Neural progenitor cell (in vitro differentiated cells): Measurements from ENCODE around the gene RUNX3. TPM values are rescaled to one million over a fixed set of nuclear protein-coding genes. Genes with fewer than 3 reads are reported as not detected.

Experiments
- DNase-seq: peaks from one replicate; pipeline ENCODE4 v3.0.0-alpha.2; 2016; ENCODE audit warnings: low spot score
- H2AFZ ChIP-seq: fragments of 200-600 bp; sonication (generic); replicated peaks from 2 replicates; pipeline ENCODE4 v1.6.1; 2016; ENCODE audit warnings: antibody characterized with exemption
- H3F3A ChIP-seq: fragments of 200-600 bp; sonication (generic); 2 replicates; pipeline ENCODE4 v1.6.1; 2016; ENCODE audit warnings: antibody characterized with exemption, low read depth
- H3K27ac ChIP-seq: fragments of 200-600 bp; sonication (generic); 2 replicates; pipeline ENCODE4 v1.5.1; 2016; ENCODE audit warnings: mild to moderate bottlenecking
- H3K27me3 ChIP-seq: fragments of 200-600 bp; sonication (generic); 2 replicates; pipeline ENCODE4 v1.6.1; 2016; ENCODE audit warnings: mild to moderate bottlenecking, moderate library complexity
- H3K36me3 ChIP-seq: fragments of 200-600 bp; sonication (generic); 2 replicates; pipeline ENCODE4 v1.5.1; 2016
- H3K4me1 ChIP-seq: fragments of 200-600 bp; sonication (generic); 2 replicates; pipeline ENCODE4 v1.6.1; 2016; ENCODE audit warnings: mixed run types
- H3K4me2 ChIP-seq: fragments of 200-600 bp; sonication (generic); 2 replicates; pipeline ENCODE4 v1.6.1; 2016
- H3K4me3 ChIP-seq: fragments of 200-600 bp; sonication (generic); 2 replicates; pipeline ENCODE4 v1.5.1; 2016
- H3K79me2 ChIP-seq: fragments of 200-600 bp; sonication (generic); 2 replicates; pipeline ENCODE4 v1.6.1; 2016; ENCODE audit warnings: low read depth
- H3K9ac ChIP-seq: fragments of 200-600 bp; sonication (generic); 2 replicates; pipeline ENCODE4 v1.6.1; 2016
- H3K9me3 ChIP-seq: fragments of 200-600 bp; sonication (generic); 2 replicates; pipeline ENCODE4 v1.5.1; 2016; ENCODE audit warnings: low read depth
- H4K20me1 ChIP-seq: fragments of 200-600 bp; sonication (generic); 2 replicates; pipeline ENCODE4 v1.6.1; 2016; ENCODE audit warnings: low read depth
- H3K27ac Mint-ChIP-seq: 3 replicates; pipeline ENCODE4 v1.8.0; 2021; ENCODE audit warnings: mixed read lengths
- H3K27me3 Mint-ChIP-seq: 2 replicates; pipeline ENCODE4 v1.8.0; 2022; ENCODE audit warnings: low read depth, mild to moderate bottlenecking, inconsistent platforms, moderate library complexity, mixed read lengths; ENCODE audit not compliant: insufficient read depth
- H3K36me3 Mint-ChIP-seq: 3 replicates; pipeline ENCODE4 v1.8.0; 2021; ENCODE audit warnings: mixed read lengths
- H3K4me1 Mint-ChIP-seq: 3 replicates; pipeline ENCODE4 v1.8.0; 2021; ENCODE audit warnings: mixed read lengths
- H3K4me3 Mint-ChIP-seq: 3 replicates; pipeline ENCODE4 v1.8.0; 2021; ENCODE audit warnings: mild to moderate bottlenecking, moderate library complexity, mixed read lengths
- H3K9me3 Mint-ChIP-seq: 3 replicates; pipeline ENCODE4 v1.8.0; 2020; ENCODE audit warnings: mixed read lengths
- CTCF ChIP-seq: fragments of 200-600 bp; sonication (generic); IDR thresholded peaks from 2 replicates; pipeline ENCODE4 v1.5.1; 2017; ENCODE audit warnings: antibody characterized with exemption, mild to moderate bottlenecking
- EZH2 ChIP-seq: fragments of 200-600 bp; sonication (generic); IDR thresholded peaks from 2 replicates; pipeline ENCODE4 v1.6.1; 2017; ENCODE audit warnings: antibody characterized with exemption, mild to moderate bottlenecking, moderate library complexity
- EZH2phosphoT487 ChIP-seq: fragments of 200-600 bp; sonication (generic); IDR thresholded peaks from 2 replicates; pipeline ENCODE4 v1.6.1; 2017; ENCODE audit warnings: antibody characterized with exemption
- total RNA-seq: library from RNA; depleted of rRNA; stranded (reverse); fragments of >200 nt; gene quantifications from 2 replicates; pipeline ENCODE4 v1.2.3, GENCODE V29; 2015; ENCODE audit warnings: low replicate concordance

Gene RUNX3
- total RNA-seq, 1 donor from 2014 or later, result not detected

- peak overlapping the region; percentile 41 for H3K4me3 Mint-ChIP-seq
- H4K20me1 ChIP-seq, result no peaks in the 10 kb centered on the region
- no peaks in the 10 kb centered on the region for H3K36me3 Mint-ChIP-seq
- no peak overlapping the region for H3K4me3 ChIP-seq
- no peak overlapping the region for H2AFZ ChIP-seq
- H3K4me1 ChIP-seq, result no peaks in the 10 kb centered on the region
- no peak overlapping the region for H3K4me2 ChIP-seq
- peaks cover 4% of the 10 kb centered on the region for H3K27me3 Mint-ChIP-seq
- no peaks in the 10 kb centered on the region for H3K36me3 ChIP-seq
- no peaks in the 10 kb centered on the region for H3F3A ChIP-seq
- no peaks in the 10 kb centered on the region for H3K27me3 ChIP-seq
- no peak overlapping the region for H3K9ac ChIP-seq
- DNase-seq, result no peak
- H3K27ac Mint-ChIP-seq, result peak overlapping the region; percentile 29
- no peaks in the 10 kb centered on the region for H3K9me3 ChIP-seq
- no peak overlapping the region for H3K27ac ChIP-seq
- H3K79me2 ChIP-seq, result no peaks in the 10 kb centered on the region
- TF ChIP-seq CTCF (no peak), EZH2phosphoT487 (no peak), EZH2 (no peak)
- H3K9me3 Mint-ChIP-seq, result no peaks in the 10 kb centered on the region
- peaks cover 7% of the 10 kb centered on the region for H3K4me1 Mint-ChIP-seq
Measured at GRCh38 chr1:24963943-24964693, 34.0 kb upstream of the RUNX3 start.

GRCh38 chr1:24963099-24963872, 33.2 kb upstream of the RUNX3 start:
- Histone ChIP-seq H3K9me3 (no peaks in the 10 kb centered on the region), H2AFZ (no peak overlapping the region), H3K4me1 (no peaks in the 10 kb centered on the region), H3K4me2 (no peak overlapping the region), H3K79me2 (no peaks in the 10 kb centered on the region), H3K27me3 (no peaks in the 10 kb centered on the region), H3K9ac (no peak overlapping the region), H3K27ac (no peak overlapping the region), H3K4me3 (no peak overlapping the region), H3F3A (no peaks in the 10 kb centered on the region), H4K20me1 (no peaks in the 10 kb centered on the region), H3K36me3 (no peaks in the 10 kb centered on the region)
- Mint-ChIP-seq H3K36me3 (no peaks in the 10 kb centered on the region), H3K4me1 (peaks cover 7% of the 10 kb centered on the region), H3K9me3 (no peaks in the 10 kb centered on the region), H3K27me3 (peaks cover 4% of the 10 kb centered on the region), H3K27ac (no peak overlapping the region), H3K4me3 (no peak overlapping the region)
- DNase-seq, result no peak
- no peak for TF ChIP-seq EZH2phosphoT487
- no peak for TF ChIP-seq CTCF
- no peak for TF ChIP-seq EZH2

- Mint-ChIP-seq H3K27me3 (peaks cover 4% of the 10 kb centered on the region), H3K4me1 (peaks cover 7% of the 10 kb centered on the region), H3K36me3 (no peaks in the 10 kb centered on the region), H3K27ac (no peak overlapping the region), H3K9me3 (no peaks in the 10 kb centered on the region), H3K4me3 (no peak overlapping the region)
- H4K20me1 ChIP-seq, result no peaks in the 10 kb centered on the region
- no peaks in the 10 kb centered on the region for H3K4me1 ChIP-seq
- no peaks in the 10 kb centered on the region for H3K9me3 ChIP-seq
- no peaks in the 10 kb centered on the region for H3K27me3 ChIP-seq
- no peak overlapping the region for H3K9ac ChIP-seq
- H3K27ac ChIP-seq, result no peak overlapping the region
- peak; percentile 57 for DNase-seq
- no peak for TF ChIP-seq EZH2
- TF ChIP-seq EZH2phosphoT487, result no peak
- peak; percentile 59 for TF ChIP-seq CTCF
- H2AFZ ChIP-seq, result no peak overlapping the region
- no peak overlapping the region for H3K4me3 ChIP-seq
- H3K36me3 ChIP-seq, result no peaks in the 10 kb centered on the region
- H3K4me2 ChIP-seq, result no peak overlapping the region
- H3K79me2 ChIP-seq, result no peaks in the 10 kb centered on the region
- H3F3A ChIP-seq, result no peaks in the 10 kb centered on the region
Measured at GRCh38 chr1:24961961-24962861, 32.1 kb upstream of the RUNX3 start.
